Medulla oblongata (tissue), 1 donor: ENCODE data around the gene SETD5.

ENCODE experiments used
- DNase-seq: peaks from one replicate; pipeline ENCODE4 v3.0.0-alpha.2; 2015; ENCODE audit errors: extremely low spot score

SETD5 gene

GRCh38 chr3:9512456-9513045 lies 115.1 kb downstream of the SETD5 start:
- no peak for DNase-seq

- DNase-seq, result no peak
Observed at GRCh38 chr3:9514306-9514705, 116.9 kb downstream of the SETD5 start.

GRCh38 chr3:9514956-9515355 lies 117.5 kb downstream of the SETD5 start:
- DNase-seq, result no peak

GRCh38 chr3:9525078-9525477 lies 127.7 kb downstream of the SETD5 start:
- DNase-seq, result no peak
